HG03045 (cell line): ENCODE results near the gene KRTAP5-4.
"Not testable (repeated sequence)": the region's sequence is repeated elsewhere in the genome, so short reads cannot be mapped to it uniquely, and the experiment has no call there.

ENCODE experiments used
- ATAC-seq: cut with Tn5 transposase; IDR thresholded peaks from one replicate; pipeline ENCODE4 v1.9.1; 2021; ENCODE audit warnings: mild to moderate bottlenecking, moderate library complexity; ENCODE audit not compliant: unreplicated experiment

KRTAP5-4 gene

DNA sequence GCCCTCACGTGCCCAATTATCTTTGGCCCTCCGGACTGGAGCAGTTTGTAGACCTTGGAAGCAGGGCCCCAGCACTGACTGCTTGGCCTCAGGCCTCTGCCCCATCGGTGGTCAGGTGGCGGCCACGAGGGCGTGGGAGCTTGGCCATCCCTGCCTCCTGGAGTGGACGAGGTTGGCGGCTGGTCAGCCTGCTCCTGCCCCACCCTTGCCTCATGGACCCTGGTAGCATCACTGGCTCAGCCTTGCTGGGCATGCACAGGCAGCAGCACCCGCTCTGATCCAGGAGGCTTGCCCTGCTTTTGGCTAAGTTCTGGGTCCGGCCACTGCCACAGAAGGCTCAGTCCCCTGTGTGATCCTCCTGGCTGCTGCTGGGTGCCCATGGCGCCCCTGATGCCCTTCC, 17.8 kb downstream of the KRTAP5-4 start:
- no peak for ATAC-seq

DNA sequence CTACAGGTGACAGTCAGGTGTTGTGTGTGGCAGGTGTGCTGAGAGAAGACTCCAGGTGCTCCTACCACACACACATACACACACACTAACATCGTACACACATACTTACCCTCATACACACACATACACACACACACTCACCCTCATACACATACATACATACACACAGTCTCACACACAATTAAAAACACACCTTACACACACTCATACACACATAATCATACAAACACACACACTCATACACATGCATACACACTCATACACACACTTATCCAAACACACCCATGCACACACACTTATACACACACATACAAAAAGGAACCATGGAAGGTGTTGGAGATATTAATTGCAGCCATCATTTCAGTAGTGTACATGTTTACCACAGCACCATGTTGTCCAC, 18.3 kb downstream of the KRTAP5-4 start:
- ATAC-seq, result no peak

DNA sequence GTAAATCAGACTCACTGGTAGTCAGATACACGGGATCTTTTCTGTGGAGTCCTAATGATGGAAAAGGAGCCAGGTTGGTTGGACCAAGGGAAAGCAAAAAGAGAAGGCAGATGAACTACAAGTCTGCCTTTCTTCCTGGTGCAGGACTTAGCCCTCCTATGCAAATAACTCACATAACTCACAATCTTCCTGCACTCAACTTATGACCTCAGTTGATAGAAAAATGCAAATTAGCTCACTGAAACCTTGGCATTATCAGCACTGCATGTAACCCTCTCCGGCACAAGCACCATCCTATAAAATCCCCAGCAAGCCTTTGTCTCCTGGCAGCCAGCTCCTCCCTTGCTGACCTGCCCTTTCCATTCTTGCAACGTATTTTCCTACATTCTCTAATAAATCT, 20.3 kb downstream of the KRTAP5-4 start:
- ATAC-seq, result not testable (repeated sequence)

DNA sequence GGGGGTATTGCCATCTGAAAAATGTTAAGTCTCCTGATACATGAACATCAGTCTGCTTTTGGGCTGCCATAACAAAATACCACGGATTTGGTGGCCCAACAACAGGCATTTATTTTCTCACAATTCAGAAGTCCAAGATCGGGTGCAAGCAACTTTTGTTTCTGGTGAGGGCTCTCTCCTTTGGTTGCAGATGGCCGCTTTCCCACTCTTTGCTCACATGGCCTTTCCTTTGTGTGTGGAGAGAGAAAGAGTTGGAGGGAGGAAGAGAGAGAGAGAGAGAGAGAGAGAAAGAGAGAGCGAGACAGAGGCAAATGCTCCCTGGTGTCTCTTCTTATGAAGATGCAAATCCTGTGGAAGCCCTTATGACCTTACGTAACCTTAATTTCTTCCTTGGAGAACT, 21.3 kb downstream of the KRTAP5-4 start:
- ATAC-seq, result no peak

DNA sequence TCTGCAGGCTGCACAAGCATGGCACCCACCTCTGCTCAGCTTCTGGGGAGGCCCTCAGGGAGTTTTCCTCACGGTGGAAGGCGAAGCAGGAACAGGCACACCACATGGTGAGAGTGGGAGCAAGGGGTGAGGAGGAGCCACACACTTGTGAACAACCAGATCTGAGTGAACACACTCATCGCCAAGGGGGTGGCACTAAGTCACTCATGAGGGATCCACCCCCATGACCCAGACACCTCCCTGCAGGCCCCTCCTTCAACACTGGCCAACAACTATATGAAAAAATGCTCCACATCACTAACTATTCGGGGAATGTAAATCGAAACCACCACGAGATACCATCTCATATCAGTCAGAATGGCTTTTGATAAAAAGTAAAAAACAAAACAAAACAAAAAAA, 23.1 kb downstream of the KRTAP5-4 start:
- ATAC-seq, result no peak

DNA sequence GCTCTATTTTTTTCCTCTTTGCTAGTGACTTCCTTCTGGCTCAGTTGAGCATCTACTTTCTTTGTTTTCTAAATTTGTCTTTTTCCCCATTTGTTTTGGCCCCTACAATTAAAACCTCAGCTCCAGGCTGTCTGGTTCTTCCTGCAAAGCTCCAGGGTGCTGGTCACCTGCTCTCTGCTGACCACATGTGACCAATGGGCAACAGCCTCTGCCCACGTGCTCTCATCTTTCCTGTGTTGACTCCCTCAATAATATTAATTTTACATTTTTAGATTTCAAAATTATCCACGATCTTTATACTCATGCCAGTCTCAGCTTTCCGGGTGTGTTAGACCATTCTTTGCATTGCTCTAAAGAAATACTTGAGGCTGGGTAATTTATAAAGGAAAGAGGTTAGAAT, 23.5 kb downstream of the KRTAP5-4 start:
- ATAC-seq, result not testable (repeated sequence)

DNA sequence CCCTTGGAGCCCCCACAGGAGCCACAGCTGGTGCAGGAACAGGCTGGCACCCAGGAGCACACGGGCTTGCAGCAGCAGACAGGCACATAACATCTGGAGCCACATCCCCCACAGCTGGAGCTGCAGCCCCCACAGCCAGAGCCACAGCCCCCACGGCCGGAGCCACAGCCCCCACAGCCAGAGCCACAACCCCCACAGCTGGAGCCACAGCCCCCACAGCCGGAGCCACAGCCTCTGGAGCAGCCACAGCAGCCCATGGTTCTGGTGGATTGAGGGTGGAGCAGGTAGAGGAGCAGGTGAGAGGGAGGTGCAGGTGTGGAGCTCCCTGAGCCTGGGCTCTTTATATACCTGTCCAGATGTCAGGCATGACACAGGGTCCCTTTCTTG, 24.0 kb downstream of the KRTAP5-4 start, which contains the start of gene KRTAP5-2:
KRTAP5-2 (minus strand) TSS at position 301 of the 387 bp plus-strand sequence; CDS start at position 257, 44 bp downstream.
- no peak for ATAC-seq

DNA sequence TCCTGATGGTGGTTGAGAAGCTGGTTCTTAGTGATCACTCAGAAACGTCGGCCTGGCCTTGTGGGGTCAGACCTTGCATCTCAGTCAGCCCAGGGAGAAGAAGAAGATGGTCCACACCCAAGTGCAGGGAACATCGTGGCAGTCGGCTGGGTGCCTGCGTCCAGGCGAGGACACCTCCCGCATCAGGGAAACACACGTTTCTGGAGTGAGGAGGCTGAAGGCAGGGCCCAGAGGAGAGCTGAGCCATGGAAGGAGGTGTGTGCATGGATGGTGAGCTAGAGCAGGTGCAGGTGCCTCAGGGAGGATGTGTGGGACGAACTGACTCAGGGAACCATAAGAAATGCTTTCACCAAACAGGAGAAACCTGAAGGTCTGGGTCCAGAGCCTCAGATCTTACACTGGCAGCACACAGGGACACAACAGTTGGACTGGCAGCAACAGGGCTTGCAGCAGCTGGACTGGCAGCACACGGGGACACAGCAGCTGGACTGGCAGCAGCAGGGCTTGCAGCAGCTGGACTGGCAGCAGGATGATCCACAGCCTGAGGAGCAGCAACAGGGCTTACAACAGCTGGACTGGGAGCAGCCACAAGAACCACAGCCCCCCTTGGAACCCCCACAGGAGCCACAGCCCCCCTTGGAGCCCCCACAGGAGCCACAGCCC, 24.5 kb downstream of the KRTAP5-4 start:
- ATAC-seq, result no peak

DNA sequence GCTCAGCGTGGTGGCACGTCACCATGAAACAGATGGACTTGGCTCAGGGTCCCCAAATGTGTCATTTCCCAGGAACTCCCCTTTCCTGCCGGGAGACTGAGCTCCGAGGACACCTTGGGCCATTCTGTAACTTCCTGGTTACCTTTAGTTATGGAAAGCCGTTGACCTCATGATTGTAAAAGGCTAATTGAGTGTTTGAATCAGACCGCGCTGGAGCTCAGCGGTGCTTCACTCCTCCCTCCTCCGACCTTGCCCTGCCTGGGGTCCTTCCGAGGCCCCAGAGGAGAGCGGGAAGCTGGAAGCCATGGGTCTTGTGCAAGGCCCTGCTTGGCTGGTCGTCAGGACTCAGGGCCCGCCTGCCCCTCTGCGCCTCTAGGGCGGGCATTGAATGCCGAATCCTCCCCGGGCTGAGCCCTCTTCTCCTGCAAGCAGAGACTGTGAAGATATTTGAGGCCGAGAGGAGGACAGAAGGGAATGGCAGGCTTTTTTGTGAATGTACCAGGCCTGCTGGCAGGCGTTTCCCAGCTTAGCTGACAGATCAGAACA, 25.3 kb downstream of the KRTAP5-4 start:
- ATAC-seq, result not testable (repeated sequence)

DNA sequence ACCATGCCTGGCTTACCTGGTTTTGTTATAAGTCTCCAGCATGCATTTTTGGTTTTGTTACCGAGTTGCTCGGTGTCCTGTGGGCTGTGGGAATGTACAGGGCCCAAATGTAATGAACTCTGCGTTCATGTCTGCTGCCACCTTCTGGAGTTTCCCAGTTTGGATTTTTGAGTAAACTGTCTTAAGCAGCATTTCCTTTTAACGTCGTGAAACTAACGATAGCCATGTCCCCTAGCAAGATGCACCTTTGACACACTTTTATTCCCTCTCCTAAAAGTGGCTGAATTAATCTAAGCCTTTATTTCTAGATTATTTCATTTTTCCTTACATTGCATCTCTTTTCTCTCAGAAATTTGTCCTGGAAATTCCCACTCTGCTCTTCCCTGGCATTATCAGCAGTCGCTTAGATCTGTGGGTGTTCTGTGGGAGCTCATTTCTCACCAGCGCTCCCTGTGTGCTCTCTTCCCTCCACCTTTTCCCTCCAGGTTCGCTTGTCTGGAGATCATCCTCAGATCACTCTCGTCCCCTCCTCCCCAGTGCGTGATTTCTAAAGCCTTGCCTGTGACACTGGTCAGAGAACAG, 25.9 kb downstream of the KRTAP5-4 start:
- not testable (repeated sequence) for ATAC-seq

DNA sequence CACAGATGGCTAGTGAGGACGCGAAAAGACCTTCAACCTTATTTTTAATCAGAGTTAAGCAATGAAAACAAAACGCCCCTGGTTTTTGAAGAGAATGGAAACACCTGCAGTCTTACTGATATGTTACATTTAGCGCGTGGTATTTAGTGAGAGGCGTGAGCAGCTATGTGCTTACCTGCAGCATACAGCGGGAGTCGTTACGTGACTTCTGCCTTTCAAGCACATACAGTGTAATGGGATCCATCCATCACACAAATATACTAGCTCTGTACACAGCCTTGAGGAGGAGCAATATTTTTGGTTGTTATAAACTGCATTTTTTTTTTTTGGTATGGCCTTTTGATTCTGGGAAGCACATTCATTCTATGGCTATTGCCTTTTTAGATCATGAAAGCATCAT, 29.3 kb downstream of the KRTAP5-4 start:
- ATAC-seq, result no peak

DNA sequence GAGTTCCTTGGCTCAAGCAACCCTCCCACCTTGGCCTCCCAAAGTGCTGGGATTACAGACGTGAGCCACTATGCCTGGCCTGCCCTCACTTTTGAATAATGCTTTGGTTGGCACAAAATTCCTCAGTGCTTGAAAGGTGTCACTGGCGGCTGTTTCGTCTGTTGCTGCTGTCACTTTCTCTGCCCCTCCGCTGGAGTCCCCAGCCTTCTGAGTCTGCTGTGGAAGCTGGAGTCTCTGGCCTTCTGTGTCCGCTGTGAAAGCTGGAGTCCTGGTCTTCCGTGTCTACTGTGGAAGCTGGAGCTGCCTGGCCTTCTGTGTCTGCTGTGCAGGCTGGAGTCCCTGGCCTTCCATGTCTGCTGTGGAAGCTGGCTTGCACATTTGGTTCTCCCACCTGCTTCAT, 31.9 kb downstream of the KRTAP5-4 start:
- ATAC-seq, result no peak

DNA sequence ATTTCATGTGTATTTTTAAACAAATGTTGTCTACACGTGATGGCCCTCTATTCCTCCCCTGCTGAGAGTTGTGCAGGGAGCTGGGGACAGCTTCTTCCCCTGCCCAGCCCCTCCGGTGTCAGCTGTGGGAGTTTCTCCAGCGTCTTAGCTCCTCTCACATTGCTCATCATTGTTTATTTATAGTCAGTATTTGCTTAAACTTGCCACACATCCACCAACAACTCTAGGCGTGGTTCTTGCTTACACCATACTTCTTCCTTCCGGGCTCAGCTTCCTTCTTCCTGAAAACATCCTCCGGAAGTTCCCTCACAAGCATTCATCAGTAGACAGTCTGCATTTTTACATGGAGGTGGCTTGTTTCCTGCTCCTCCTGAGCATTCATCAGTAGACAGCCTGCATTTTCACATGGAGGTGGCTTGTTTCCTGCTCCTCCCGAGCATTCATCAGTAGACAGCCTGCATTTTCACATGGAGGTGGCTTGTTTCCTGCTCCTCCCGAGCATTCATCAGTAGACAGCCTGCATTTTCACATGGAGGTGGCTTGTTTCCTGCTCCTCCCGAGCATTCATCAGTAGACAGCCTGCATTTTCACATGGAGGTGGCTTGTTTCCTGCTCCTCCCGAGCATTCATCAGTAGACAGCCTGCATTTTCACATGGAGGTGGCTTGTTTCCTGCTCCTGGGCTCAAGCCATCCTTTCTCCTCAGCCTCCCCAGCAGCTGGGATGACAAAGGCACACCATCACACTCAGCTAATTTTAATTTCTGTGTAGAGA, 32.6 kb downstream of the KRTAP5-4 start:
- not testable (repeated sequence) for ATAC-seq

DNA sequence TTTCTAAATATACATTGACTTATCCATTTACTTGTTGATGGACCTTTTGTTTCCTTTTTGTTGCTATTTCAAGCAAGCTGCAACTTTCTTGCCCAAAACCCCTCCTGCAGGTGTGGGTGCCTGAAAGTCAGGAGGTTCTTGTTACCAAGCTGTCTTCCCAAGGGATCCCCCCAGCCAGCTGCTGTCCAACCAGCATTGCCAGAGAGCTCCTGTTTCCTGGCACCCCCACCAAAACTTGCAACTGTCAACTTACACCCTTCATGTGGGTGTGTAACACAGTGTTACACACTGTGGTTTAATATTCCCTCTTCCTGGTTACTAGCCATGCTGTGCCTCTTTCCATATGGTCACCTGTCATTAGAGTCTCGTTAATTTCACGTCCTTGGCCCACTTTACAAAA, 35.2 kb downstream of the KRTAP5-4 start:
- no peak for ATAC-seq

DNA sequence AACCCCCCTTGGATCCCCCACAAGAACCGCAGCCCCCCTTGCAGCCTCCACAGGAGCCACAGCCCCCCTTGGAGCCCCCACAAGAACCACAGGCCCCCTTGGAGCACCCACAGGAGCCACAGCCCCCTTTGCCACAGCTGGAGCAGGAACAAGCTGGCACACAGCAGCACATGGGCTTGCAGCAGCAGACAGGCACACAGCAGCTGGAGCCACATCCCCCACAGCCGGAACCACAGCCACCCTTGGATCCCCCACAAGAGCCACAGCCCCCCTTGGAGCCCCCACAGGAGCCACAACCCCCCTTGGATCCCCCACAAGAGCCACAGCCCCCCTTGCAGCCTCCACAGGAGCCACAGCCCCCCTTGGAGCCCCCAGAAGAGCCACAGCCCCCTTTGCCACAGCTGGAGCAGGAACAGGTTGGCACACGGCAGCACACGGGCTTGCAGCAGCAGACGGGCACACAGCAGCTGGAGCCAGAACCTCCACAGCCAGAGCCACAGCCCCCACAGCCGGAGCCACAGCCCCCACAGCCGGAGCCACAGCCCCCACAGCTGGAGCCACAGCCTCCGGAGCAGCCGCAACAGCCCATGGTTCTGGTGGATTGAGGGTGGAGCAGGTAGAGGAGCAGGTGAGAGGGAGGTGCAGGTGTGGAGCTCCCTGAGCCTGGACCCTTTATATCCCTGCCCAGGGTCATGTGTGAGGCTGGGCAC, 37.1 kb downstream of the KRTAP5-4 start, which contains the start of gene KRTAP5-1:
KRTAP5-1 (minus strand) TSS at position 623 of the 710 bp plus-strand sequence; CDS start at position 589, 34 bp downstream.
- ATAC-seq, result not testable (repeated sequence)

DNA sequence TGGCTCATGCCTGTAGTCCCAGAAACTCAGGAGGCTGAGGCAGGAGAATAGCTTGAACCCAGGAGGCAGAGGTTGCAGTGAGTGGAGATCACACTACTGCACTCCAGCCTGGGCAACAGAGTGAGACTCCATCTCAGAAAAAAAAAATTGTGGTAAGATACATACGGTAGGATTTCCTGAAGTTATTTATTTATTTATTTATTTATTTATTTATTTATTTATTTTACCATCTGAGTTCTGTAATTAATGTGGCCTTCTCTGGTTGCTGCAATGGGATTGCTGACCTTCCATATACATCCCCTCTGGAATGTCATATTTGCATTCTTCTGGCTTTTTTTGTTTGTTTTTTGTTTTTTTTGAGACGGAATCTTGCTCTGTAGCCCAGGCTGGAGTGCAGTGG, 39.0 kb downstream of the KRTAP5-4 start:
- ATAC-seq, result not testable (repeated sequence)

DNA sequence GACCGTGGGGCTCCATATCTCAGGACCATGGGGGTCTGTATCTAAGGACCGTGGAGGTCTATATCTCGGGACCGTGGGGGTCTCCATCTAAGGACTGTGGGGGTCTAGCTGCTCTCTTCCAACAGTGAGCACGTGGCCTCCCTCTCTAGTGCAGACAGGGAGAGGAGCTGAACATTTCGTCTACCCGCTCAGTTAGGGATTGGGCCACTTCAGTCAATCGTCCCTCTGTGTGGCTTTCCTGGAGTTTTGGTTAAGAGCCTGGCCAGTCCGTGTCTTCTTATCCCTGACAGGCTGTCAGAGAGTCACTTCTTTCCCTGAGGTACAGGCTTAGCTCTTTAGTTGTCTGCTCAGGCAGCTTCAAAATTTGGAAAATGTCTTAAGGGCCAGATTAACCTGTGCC, 40.0 kb downstream of the KRTAP5-4 start:
- no peak for ATAC-seq

DNA sequence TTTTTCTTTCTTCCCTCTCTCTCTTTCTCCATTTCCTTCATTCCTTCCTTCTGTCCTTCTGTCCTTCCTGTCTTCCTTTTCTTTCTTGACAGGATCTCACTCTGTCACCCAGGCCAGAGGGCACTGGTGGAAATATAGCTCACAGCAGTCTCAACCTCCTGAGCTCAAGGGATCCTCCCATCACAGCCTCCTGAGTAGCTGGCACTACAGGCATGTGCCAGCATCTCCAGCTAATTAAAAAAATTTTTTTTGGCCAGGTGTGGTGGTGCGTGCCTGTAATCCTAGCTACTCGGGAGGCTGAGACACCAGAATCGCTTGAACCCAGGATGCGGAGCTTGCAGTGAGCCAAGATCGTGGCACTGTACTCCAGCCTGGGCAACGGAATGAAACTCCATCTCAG, 45.1 kb downstream of the KRTAP5-4 start:
- no peak for ATAC-seq

DNA sequence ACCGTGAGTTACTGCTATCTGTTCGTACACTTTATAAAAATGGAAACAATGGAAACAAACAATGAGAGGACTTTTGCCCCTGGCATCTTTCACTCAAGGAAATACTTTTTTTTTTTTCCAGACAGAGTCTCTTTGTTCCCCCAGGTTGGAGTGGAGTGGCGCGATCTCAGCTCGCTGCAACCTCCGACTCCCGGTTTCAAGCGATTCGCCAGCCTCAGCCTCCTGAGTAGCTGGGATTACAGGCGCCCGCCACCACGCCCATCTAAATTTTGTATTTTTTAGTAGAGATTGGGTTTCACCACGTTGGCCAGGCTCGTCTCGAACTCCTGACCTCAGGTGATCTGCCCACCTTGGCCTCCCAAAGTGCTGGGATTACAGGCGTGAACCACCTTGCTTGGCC, 46.2 kb downstream of the KRTAP5-4 start:
- ATAC-seq, result not testable (repeated sequence)

DNA sequence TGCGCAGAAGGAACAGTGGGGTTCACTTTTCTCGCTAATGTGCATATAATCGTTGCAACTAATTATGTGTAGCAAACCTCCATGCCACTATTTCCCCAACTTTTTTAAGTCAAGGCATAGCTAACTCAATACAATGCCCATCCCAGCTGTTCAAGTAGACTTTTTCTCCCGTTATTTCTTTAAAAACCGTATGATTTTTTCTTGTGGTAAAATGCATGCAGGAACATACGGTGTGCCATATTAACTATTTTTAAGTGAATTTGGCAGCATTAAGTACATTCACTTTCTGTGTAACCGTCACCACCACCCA, 47.0 kb downstream of the KRTAP5-4 start:
- no peak for ATAC-seq
